ENCODE results near the gene DNAH6.

GRCh38 chr2:84854850-84855249, 338.6 kb downstream of the DNAH6 start:
- TF ChIP-seq CTCF (conservative IDR thresholded peaks at IDR 0.05; ENCODE audit: low read depth, low read length) (no peak), EZH2phosphoT487 (IDR thresholded peaks at IDR 0.05; ENCODE audit: borderline replicate concordance, low read length) (no peak)
